ENCODE measurements around the gene CEP170B.

Gene CEP170B

GRCh38 chr14:104929268-104930230 lies 64.5 kb downstream of the CEP170B start:
- Histone ChIP-seq H3K4me3 (replicated peaks; ENCODE audit: insufficient read depth, low read length) (no peak overlapping the region), H3K27me3 (ENCODE audit: insufficient read depth, poor library complexity, severe bottlenecking) (peaks cover 10% of the 10 kb centered on the region), H3K27ac (replicated peaks) (no peak overlapping the region)
- no peak for TF ChIP-seq POLR2AphosphoS5 (IDR thresholded peaks at IDR 0.05; ENCODE audit: low read depth)
- TF ChIP-seq GABPA (IDR thresholded peaks at IDR 0.05; ENCODE audit: low read depth): no peak
- no peak for TF ChIP-seq REST (IDR thresholded peaks at IDR 0.05; ENCODE audit: insufficient replicate concordance, low read depth)
- DNase-seq (ENCODE audit: low read depth in 1 of 2, low spot score in 1 of 2): no peak

- Histone ChIP-seq H3K27me3 (ENCODE audit: insufficient read depth, poor library complexity, severe bottlenecking) (peaks cover 19% of the 10 kb centered on the region), H3K4me3 (replicated peaks; ENCODE audit: insufficient read depth, low read length) (no peak overlapping the region), H3K27ac (replicated peaks) (no peak overlapping the region)
- no peak for TF ChIP-seq GABPA (IDR thresholded peaks at IDR 0.05; ENCODE audit: low read depth)
- TF ChIP-seq REST (IDR thresholded peaks at IDR 0.05; ENCODE audit: insufficient replicate concordance, low read depth): no peak
- TF ChIP-seq CTCF (IDR thresholded peaks at IDR 0.05; ENCODE audit: insufficient read depth, low read length): no peak
- no peak for TF ChIP-seq POLR2AphosphoS5 (IDR thresholded peaks at IDR 0.05; ENCODE audit: low read depth)
- no peak for TF ChIP-seq SPI1 (IDR thresholded peaks at IDR 0.05; ENCODE audit: borderline replicate concordance, low read depth)
- DNase-seq (ENCODE audit: low read depth in 1 of 2, low spot score in 1 of 2): no peak
These were observed 65.6 kb downstream of the CEP170B start for GRCh38 chr14:104930526-104931303.

GRCh38 chr14:104931304-104931770 lies 66.3 kb downstream of the CEP170B start:
- no peak for DNase-seq (ENCODE audit: low read depth in 1 of 2, low spot score in 1 of 2)
- Histone ChIP-seq H3K4me3 (replicated peaks; ENCODE audit: insufficient read depth, low read length) (no peak overlapping the region), H3K27ac (replicated peaks) (no peak overlapping the region), H3K27me3 (ENCODE audit: insufficient read depth, poor library complexity, severe bottlenecking) (peaks cover 19% of the 10 kb centered on the region)
- TF ChIP-seq REST (IDR thresholded peaks at IDR 0.05; ENCODE audit: insufficient replicate concordance, low read depth): no peak
- TF ChIP-seq GABPA (IDR thresholded peaks at IDR 0.05; ENCODE audit: low read depth): no peak
- TF ChIP-seq SPI1 (IDR thresholded peaks at IDR 0.05; ENCODE audit: borderline replicate concordance, low read depth): no peak
- TF ChIP-seq POLR2AphosphoS5 (IDR thresholded peaks at IDR 0.05; ENCODE audit: low read depth): no peak
